Glutamatergic neuron (in vitro differentiated cells): Measurements from ENCODE around the gene CDRT4. TPM values are rescaled to one million over a fixed set of nuclear protein-coding genes. Genes with fewer than 3 reads are reported as not detected.

Source experiments
- DNase-seq: peaks from one replicate; pipeline ENCODE4 v3.0.0; 2022
- H3K27ac Mint-ChIP-seq: one replicate; pipeline ENCODE4 v1.8.0; 2020; ENCODE audit warnings: mild to moderate bottlenecking, mixed read lengths, inconsistent platforms; ENCODE audit not compliant: unreplicated experiment
- H3K27me3 Mint-ChIP-seq: one replicate; pipeline ENCODE4 v1.8.0; 2020; ENCODE audit warnings: mild to moderate bottlenecking, moderate library complexity, mixed read lengths, inconsistent platforms; ENCODE audit not compliant: unreplicated experiment
- H3K36me3 Mint-ChIP-seq: one replicate; pipeline ENCODE4 v1.8.0; 2020; ENCODE audit warnings: mild to moderate bottlenecking, mixed read lengths, inconsistent platforms; ENCODE audit not compliant: unreplicated experiment
- H3K4me1 Mint-ChIP-seq: one replicate; pipeline ENCODE4 v1.8.0; 2020; ENCODE audit warnings: mild to moderate bottlenecking, low read depth, mixed read lengths, inconsistent platforms; ENCODE audit not compliant: unreplicated experiment
- H3K4me3 Mint-ChIP-seq: one replicate; pipeline ENCODE4 v1.8.0; 2020; ENCODE audit warnings: mild to moderate bottlenecking, mixed read lengths, inconsistent platforms; ENCODE audit not compliant: unreplicated experiment
- H3K9me3 Mint-ChIP-seq: one replicate; pipeline ENCODE4 v1.8.0; 2020; ENCODE audit warnings: mild to moderate bottlenecking, moderate library complexity, mixed read lengths, inconsistent platforms; ENCODE audit not compliant: unreplicated experiment
- CTCF ChIP-seq: fragments of 200-600 bp; sonication (generic); IDR thresholded peaks from one replicate; pipeline ENCODE4 v1.5.0; 2021; ENCODE audit not compliant: partially characterized antibody, unreplicated experiment
- total RNA-seq: library from RNA; stranded (reverse); fragmentation: NEBNext Ultra II Directional; extraction: Animal tissue kit (Norgen Biotek cat#: 25700); gene quantifications from one replicate; pipeline ENCODE4 v1.2.1, GENCODE V29; 2021; ENCODE audit not compliant: unreplicated experiment

The CDRT4 gene
- total RNA-seq, 1 donor from 2014 or later, result 13.1 TPM

GRCh38 chr17:15512071-15512709 lies 44.8 kb upstream of the CDRT4 start:
- Mint-ChIP-seq H3K36me3 (peaks cover 19% of the 10 kb centered on the region), H3K9me3 (peaks cover 3% of the 10 kb centered on the region), H3K4me3 (no peak overlapping the region), H3K27me3 (no peaks in the 10 kb centered on the region), H3K27ac (no peak overlapping the region), H3K4me1 (no peaks in the 10 kb centered on the region)
- TF ChIP-seq CTCF, result no peak
- DNase-seq, result no peak

GRCh38 chr17:15511142-15511541 lies 43.7 kb upstream of the CDRT4 start:
- no peaks in the 10 kb centered on the region for H3K27me3 Mint-ChIP-seq
- no peak for TF ChIP-seq CTCF
- no peak overlapping the region for H3K27ac Mint-ChIP-seq
- peaks cover 10% of the 10 kb centered on the region for H3K36me3 Mint-ChIP-seq
- no peak for DNase-seq
- H3K9me3 Mint-ChIP-seq, result peaks cover 3% of the 10 kb centered on the region
- no peak overlapping the region for H3K4me3 Mint-ChIP-seq
- H3K4me1 Mint-ChIP-seq, result no peaks in the 10 kb centered on the region

- no peak overlapping the region for H3K4me3 Mint-ChIP-seq
These were observed 42.9 kb upstream of the CDRT4 start for GRCh38 chr17:15510361-15510760.

GRCh38 chr17:15509095-15509494 lies 41.7 kb upstream of the CDRT4 start:
- no peaks in the 10 kb centered on the region for H3K36me3 Mint-ChIP-seq
- no peak overlapping the region for H3K27ac Mint-ChIP-seq
- TF ChIP-seq CTCF, result no peak
- H3K4me1 Mint-ChIP-seq, result no peaks in the 10 kb centered on the region
- no peaks in the 10 kb centered on the region for H3K27me3 Mint-ChIP-seq
- peaks cover 3% of the 10 kb centered on the region for H3K9me3 Mint-ChIP-seq
- DNase-seq, result no peak
- H3K4me3 Mint-ChIP-seq, result no peak overlapping the region

More at GRCh38 chr17:15510361-15510760, 42.9 kb upstream of the CDRT4 start:
- Mint-ChIP-seq H3K27ac (no peak overlapping the region), H3K4me1 (no peaks in the 10 kb centered on the region), H3K27me3 (no peaks in the 10 kb centered on the region), H3K9me3 (peaks cover 3% of the 10 kb centered on the region), H3K36me3 (peaks cover 2% of the 10 kb centered on the region)
- TF ChIP-seq CTCF, result no peak
- no peak for DNase-seq

GRCh38 chr17:15508466-15508865 lies 41.0 kb upstream of the CDRT4 start:
- Mint-ChIP-seq H3K27ac (no peak overlapping the region), H3K9me3 (peaks cover 3% of the 10 kb centered on the region), H3K36me3 (no peaks in the 10 kb centered on the region), H3K4me3 (no peak overlapping the region), H3K27me3 (no peaks in the 10 kb centered on the region), H3K4me1 (no peaks in the 10 kb centered on the region)
- DNase-seq, result no peak
- no peak for TF ChIP-seq CTCF
